Stomach smooth muscle (tissue), 2 donors: ENCODE measurements around the gene PTPN7.
A peak's percentile ranks its signal among the peaks of the same experiment; 100 is the strongest.

ENCODE experiments used
- H3K27ac ChIP-seq: one replicate; pipeline ENCODE4 v1.7.0; 2013; ENCODE audit warnings: mild to moderate bottlenecking, low read length, inconsistent platforms
- H3K27me3 ChIP-seq, 2 donors: one replicate each; pipeline ENCODE4 v1.7.0; 2013; ENCODE audit warnings: low read length in 2 of 2; ENCODE audit not compliant: insufficient read depth in 2 of 2, control insufficient read depth in 1 of 2
- H3K36me3 ChIP-seq, 2 donors: one replicate each; pipeline ENCODE4 v1.7.0; 2013; ENCODE audit warnings: low read length in 2 of 2; ENCODE audit not compliant: control insufficient read depth in 2 of 2, insufficient read depth in 2 of 2
- H3K4me1 ChIP-seq: one replicate; pipeline ENCODE4 v1.7.0; 2013; ENCODE audit warnings: low read length; ENCODE audit not compliant: control insufficient read depth, insufficient read depth
- H3K4me3 ChIP-seq, 2 donors: one replicate each; pipeline ENCODE4 v1.7.0; 2013; ENCODE audit warnings: low read length in 2 of 2
- H3K9ac ChIP-seq, 2 donors: one replicate each; pipeline ENCODE4 v1.7.0; 2013; ENCODE audit warnings: low read length in 2 of 2, mild to moderate bottlenecking in 1 of 2
- H3K9me3 ChIP-seq, 2 donors: one replicate each; pipeline ENCODE4 v1.7.0; 2013; ENCODE audit warnings: low read length in 2 of 2; ENCODE audit not compliant: control insufficient read depth in 2 of 2
- donor health status: healthy.
- donor health status: Pancreatic carcinoma.

The PTPN7 gene

GRCh38 chr1:202135221-202135721 lies 25.1 kb downstream of the PTPN7 start:
- H3K9ac ChIP-seq: peak overlapping the region in 1 of 2 donors; percentile 18
- H3K27me3 ChIP-seq: no peaks in the 10 kb centered on the region
- H3K4me1 ChIP-seq: peaks cover 36% of the 10 kb centered on the region
- H3K9me3 ChIP-seq: no peaks in the 10 kb centered on the region
- no peak overlapping the region for H3K4me3 ChIP-seq
- peak overlapping the region; percentile 31 for H3K27ac ChIP-seq
- peaks cover 15 to 20% of the 10 kb centered on the region in 2 donors for H3K36me3 ChIP-seq

GRCh38 chr1:202134645-202135172 lies 25.7 kb downstream of the PTPN7 start:
- Histone ChIP-seq H3K27ac (peak overlapping the region; percentile 31), H3K9me3 (no peaks in the 10 kb centered on the region), H3K9ac (peak overlapping the region in 1 of 2 donors; percentile 18), H3K36me3 (peaks cover 15 to 20% of the 10 kb centered on the region in 2 donors), H3K4me3 (no peak overlapping the region), H3K27me3 (no peaks in the 10 kb centered on the region), H3K4me1 (peaks cover 39% of the 10 kb centered on the region)

GRCh38 chr1:202133989-202134388 lies 26.4 kb downstream of the PTPN7 start:
- Histone ChIP-seq H3K27ac (peak overlapping the region; percentile 31), H3K9me3 (no peaks in the 10 kb centered on the region), H3K9ac (no peak overlapping the region), H3K36me3 (peaks cover 15 to 20% of the 10 kb centered on the region in 2 donors), H3K4me3 (no peak overlapping the region), H3K4me1 (peaks cover 43% of the 10 kb centered on the region), H3K27me3 (no peaks in the 10 kb centered on the region)

- peak overlapping the region; percentile 94 for H3K27ac ChIP-seq
- H3K4me3 ChIP-seq: no peak overlapping the region
- no peaks in the 10 kb centered on the region for H3K9me3 ChIP-seq
- peaks cover 15 to 20% of the 10 kb centered on the region in 2 donors for H3K36me3 ChIP-seq
- no peaks in the 10 kb centered on the region for H3K27me3 ChIP-seq
- peaks cover 43% of the 10 kb centered on the region for H3K4me1 ChIP-seq
- H3K9ac ChIP-seq: no peak overlapping the region
These were observed 26.9 kb downstream of the PTPN7 start for GRCh38 chr1:202133496-202133895.

GRCh38 chr1:202133001-202133400 lies 27.4 kb downstream of the PTPN7 start:
- Histone ChIP-seq H3K9me3 (no peaks in the 10 kb centered on the region), H3K36me3 (peaks cover 15 to 16% of the 10 kb centered on the region in 2 donors), H3K27ac (peak overlapping the region; percentile 94), H3K4me3 (peak overlapping the region in 1 of 2 donors; percentile 58), H3K27me3 (no peaks in the 10 kb centered on the region), H3K9ac (peak overlapping the region; percentile 47 to 66), H3K4me1 (peaks cover 43% of the 10 kb centered on the region)

GRCh38 chr1:202131956-202132821 lies 28.2 kb downstream of the PTPN7 start:
- peak overlapping the region; percentile 94 for H3K27ac ChIP-seq
- H3K9ac ChIP-seq: peak overlapping the region; percentile 47 to 66
- peaks cover 43% of the 10 kb centered on the region for H3K4me1 ChIP-seq
- H3K9me3 ChIP-seq: no peaks in the 10 kb centered on the region
- H3K36me3 ChIP-seq: peaks cover 13 to 15% of the 10 kb centered on the region in 2 donors
- H3K4me3 ChIP-seq: peak overlapping the region; percentile 12 to 58
- no peaks in the 10 kb centered on the region for H3K27me3 ChIP-seq

GRCh38 chr1:202130816-202131522 lies 29.4 kb downstream of the PTPN7 start:
- H3K4me3 ChIP-seq: no peak overlapping the region

GRCh38 chr1:202130297-202130721 lies 30.1 kb downstream of the PTPN7 start:
- Histone ChIP-seq H3K9me3 (no peaks in the 10 kb centered on the region), H3K27ac (peak overlapping the region; percentile 24), H3K27me3 (no peaks in the 10 kb centered on the region), H3K4me1 (peaks cover 42% of the 10 kb centered on the region), H3K4me3 (no peak overlapping the region), H3K9ac (no peak overlapping the region), H3K36me3 (peaks cover 9% of the 10 kb centered on the region in 2 donors)

More at GRCh38 chr1:202130816-202131522, 29.4 kb downstream of the PTPN7 start:
- no peak overlapping the region for H3K9ac ChIP-seq
- H3K27ac ChIP-seq: peak overlapping the region; percentile 94
- H3K36me3 ChIP-seq: peaks cover 13 to 15% of the 10 kb centered on the region in 2 donors
- H3K27me3 ChIP-seq: no peaks in the 10 kb centered on the region
- peaks cover 45% of the 10 kb centered on the region for H3K4me1 ChIP-seq
- no peaks in the 10 kb centered on the region for H3K9me3 ChIP-seq

GRCh38 chr1:202129453-202130296 lies 30.7 kb downstream of the PTPN7 start:
- no peak overlapping the region for H3K4me3 ChIP-seq
- no peaks in the 10 kb centered on the region for H3K27me3 ChIP-seq
- no peak overlapping the region for H3K9ac ChIP-seq
- H3K27ac ChIP-seq: no peak overlapping the region
- H3K36me3 ChIP-seq: peaks cover 4 to 7% of the 10 kb centered on the region in 2 donors
- peaks cover 36% of the 10 kb centered on the region for H3K4me1 ChIP-seq
- no peaks in the 10 kb centered on the region for H3K9me3 ChIP-seq
